Loucy (cell line): ENCODE measurements around the gene HDC.
A peak's percentile ranks its signal among the peaks of the same experiment; 100 is the strongest.

Source experiments
- H2AFZ ChIP-seq: fragments of 200-600 bp; sonication (generic); 2 replicates; pipeline ENCODE4 v1.6.0; 2016; ENCODE audit warnings: antibody characterized with exemption, mild to moderate bottlenecking, low read length, moderate library complexity
- H3F3A ChIP-seq: fragments of 200-600 bp; 2 replicates; pipeline ENCODE4 v1.6.0; 2016; ENCODE audit warnings: antibody characterized with exemption, low read depth, mild to moderate bottlenecking
- H3K27me3 ChIP-seq: fragments of 200-600 bp; sonication (generic); 2 replicates; pipeline ENCODE4 v1.6.1; 2014; ENCODE audit warnings: low read length, mild to moderate bottlenecking; ENCODE audit not compliant: insufficient read depth, poor library complexity, severe bottlenecking
- H3K36me3 ChIP-seq: fragments of 200-600 bp; sonication (generic); 2 replicates; pipeline ENCODE4 v1.6.1; 2016; ENCODE audit warnings: low read length; ENCODE audit not compliant: insufficient read depth
- H3K4me1 ChIP-seq: fragments of 200-600 bp; sonication (generic); 2 replicates; pipeline ENCODE4 v1.5.1; 2014; ENCODE audit warnings: low read length, mild to moderate bottlenecking; ENCODE audit not compliant: insufficient read depth, poor library complexity, severe bottlenecking
- H3K4me2 ChIP-seq: fragments of 200-600 bp; sonication (generic); 2 replicates; pipeline ENCODE4 v1.6.0; 2014; ENCODE audit warnings: antibody characterized with exemption, low read length, low read depth, mild to moderate bottlenecking; ENCODE audit not compliant: poor library complexity, severe bottlenecking
- H3K4me3 ChIP-seq: fragments of 200-600 bp; sonication (generic); 2 replicates; pipeline ENCODE4 v1.5.1; 2014; ENCODE audit warnings: low read length, mild to moderate bottlenecking, mixed read lengths; ENCODE audit not compliant: poor library complexity, severe bottlenecking
- H3K79me2 ChIP-seq: fragments of 200-600 bp; sonication (generic); 2 replicates; pipeline ENCODE4 v1.6.1; 2014; ENCODE audit warnings: low read length; ENCODE audit not compliant: insufficient read depth
- H3K9ac ChIP-seq: fragments of 200-600 bp; sonication (generic); 2 replicates; pipeline ENCODE4 v1.6.0; 2014; ENCODE audit warnings: mild to moderate bottlenecking, low read depth, low read length, moderate library complexity; ENCODE audit not compliant: poor library complexity, severe bottlenecking
- H3K9me2 ChIP-seq: fragments of 200-600 bp; sonication (generic); replicated peaks from 2 replicates; pipeline ENCODE4 v1.6.1; 2016; ENCODE audit warnings: low read depth, low read length, mixed read lengths
- H3K9me3 ChIP-seq: fragments of 200-600 bp; sonication (generic); 2 replicates; pipeline ENCODE4 v1.6.1; 2014; ENCODE audit warnings: mild to moderate bottlenecking, antibody characterized with exemption, low read length, low read depth; ENCODE audit not compliant: insufficient read depth
- H4K20me1 ChIP-seq: fragments of 200-600 bp; sonication (generic); 2 replicates; pipeline ENCODE4 v1.6.0; 2014; ENCODE audit warnings: antibody characterized with exemption, low read length, mild to moderate bottlenecking; ENCODE audit not compliant: insufficient read depth, poor library complexity, severe bottlenecking
- EZH2phosphoT487 ChIP-seq: fragments of 200-600 bp; IDR thresholded peaks from 2 replicates; pipeline ENCODE4 v1.6.1; 2018; ENCODE audit warnings: antibody characterized with exemption, mild to moderate bottlenecking, moderate library complexity, borderline replicate concordance
- TF ChIP-seq, protein P1 (sequence below): fragments of 200-600 bp; sonication (generic); conservative IDR thresholded peaks from 2 replicates; pipeline ENCODE4 v1.5.1; 2014; ENCODE audit warnings: mild to moderate bottlenecking, antibody characterized with exemption, low read length

HDC gene

GRCh38 chr15:50238255-50238654 lies 27.3 kb downstream of the HDC start:
- TF ChIP-seq, protein P1, sequence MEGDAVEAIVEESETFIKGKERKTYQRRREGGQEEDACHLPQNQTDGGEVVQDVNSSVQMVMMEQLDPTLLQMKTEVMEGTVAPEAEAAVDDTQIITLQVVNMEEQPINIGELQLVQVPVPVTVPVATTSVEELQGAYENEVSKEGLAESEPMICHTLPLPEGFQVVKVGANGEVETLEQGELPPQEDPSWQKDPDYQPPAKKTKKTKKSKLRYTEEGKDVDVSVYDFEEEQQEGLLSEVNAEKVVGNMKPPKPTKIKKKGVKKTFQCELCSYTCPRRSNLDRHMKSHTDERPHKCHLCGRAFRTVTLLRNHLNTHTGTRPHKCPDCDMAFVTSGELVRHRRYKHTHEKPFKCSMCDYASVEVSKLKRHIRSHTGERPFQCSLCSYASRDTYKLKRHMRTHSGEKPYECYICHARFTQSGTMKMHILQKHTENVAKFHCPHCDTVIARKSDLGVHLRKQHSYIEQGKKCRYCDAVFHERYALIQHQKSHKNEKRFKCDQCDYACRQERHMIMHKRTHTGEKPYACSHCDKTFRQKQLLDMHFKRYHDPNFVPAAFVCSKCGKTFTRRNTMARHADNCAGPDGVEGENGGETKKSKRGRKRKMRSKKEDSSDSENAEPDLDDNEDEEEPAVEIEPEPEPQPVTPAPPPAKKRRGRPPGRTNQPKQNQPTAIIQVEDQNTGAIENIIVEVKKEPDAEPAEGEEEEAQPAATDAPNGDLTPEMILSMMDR, result no peak
- no peak for TF ChIP-seq EZH2phosphoT487
- H2AFZ ChIP-seq, result no peak overlapping the region
- no peak overlapping the region for H3K9ac ChIP-seq
- H3K9me2 ChIP-seq, result no peaks in the 10 kb centered on the region
- H3K9me3 ChIP-seq, result no peaks in the 10 kb centered on the region
- peaks cover 25% of the 10 kb centered on the region for H3K4me1 ChIP-seq
- no peaks in the 10 kb centered on the region for H3F3A ChIP-seq
- H4K20me1 ChIP-seq, result no peaks in the 10 kb centered on the region
- no peaks in the 10 kb centered on the region for H3K27me3 ChIP-seq
- H3K4me3 ChIP-seq, result no peak overlapping the region
- no peaks in the 10 kb centered on the region for H3K79me2 ChIP-seq
- no peaks in the 10 kb centered on the region for H3K36me3 ChIP-seq
- no peak overlapping the region for H3K4me2 ChIP-seq

- no peaks in the 10 kb centered on the region for H3K9me3 ChIP-seq
- H3F3A ChIP-seq, result no peaks in the 10 kb centered on the region
- no peak overlapping the region for H3K4me3 ChIP-seq
- TF ChIP-seq EZH2phosphoT487, result no peak
- TF ChIP-seq, protein P1, result no peak
- no peaks in the 10 kb centered on the region for H3K79me2 ChIP-seq
- H3K4me2 ChIP-seq, result no peak overlapping the region
- H3K36me3 ChIP-seq, result no peaks in the 10 kb centered on the region
- no peaks in the 10 kb centered on the region for H3K9me2 ChIP-seq
- H3K4me1 ChIP-seq, result peaks cover 14% of the 10 kb centered on the region
- no peaks in the 10 kb centered on the region for H3K27me3 ChIP-seq
- no peak overlapping the region for H3K9ac ChIP-seq
- no peak overlapping the region for H2AFZ ChIP-seq
- no peaks in the 10 kb centered on the region for H4K20me1 ChIP-seq
Measured at GRCh38 chr15:50236433-50236832, 29.1 kb downstream of the HDC start.

DNA sequence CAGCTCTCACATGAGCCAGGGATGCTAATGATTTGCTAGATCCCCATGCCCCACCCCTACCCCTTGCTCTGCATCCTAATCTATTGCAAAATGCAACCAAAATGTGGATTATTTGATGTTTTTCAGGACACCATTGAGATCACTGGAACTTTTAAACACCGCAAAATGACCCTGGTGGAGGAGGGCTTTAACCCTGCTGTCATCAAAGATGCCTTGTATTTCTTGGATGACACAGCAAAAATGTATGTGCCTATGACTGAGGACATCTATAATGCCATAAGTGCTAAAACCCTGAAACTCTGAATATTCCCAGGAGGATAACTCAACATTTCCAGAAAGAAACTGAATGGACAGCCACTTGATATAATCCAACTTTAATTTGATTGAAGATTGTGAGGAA lies 29.7 kb downstream of the HDC start:
- H2AFZ ChIP-seq, result 0 out of 2 replicates have a peak overlapping the region, but pooled peaks have one; percentile 7
- no peaks in the 10 kb centered on the region for H3K9me2 ChIP-seq
- TF ChIP-seq, protein P1, result no peak
- no peak for TF ChIP-seq EZH2phosphoT487
- no peak overlapping the region for H3K9ac ChIP-seq
- no peaks in the 10 kb centered on the region for H3K79me2 ChIP-seq
- no peaks in the 10 kb centered on the region for H3F3A ChIP-seq
- H3K4me2 ChIP-seq, result no peak overlapping the region
- no peak overlapping the region for H3K4me3 ChIP-seq
- no peaks in the 10 kb centered on the region for H4K20me1 ChIP-seq
- no peaks in the 10 kb centered on the region for H3K27me3 ChIP-seq
- H3K9me3 ChIP-seq, result no peaks in the 10 kb centered on the region
- no peaks in the 10 kb centered on the region for H3K36me3 ChIP-seq
- H3K4me1 ChIP-seq, result peaks cover 10% of the 10 kb centered on the region
